Endodermal cell (in vitro differentiated cells): Measurements from ENCODE around the gene TMEM240. TPM values are rescaled to one million over a fixed set of nuclear protein-coding genes. Genes with fewer than 3 reads are reported as not detected.

ENCODE experiments used
- DNase-seq: peaks from one replicate; pipeline ENCODE4 v3.0.0-alpha.2; 2017
- H3K27ac ChIP-seq: 2 replicates; pipeline ENCODE4 v1.5.1; 2013; ENCODE audit warnings: mild to moderate bottlenecking, low read depth, low read length, moderate library complexity
- H3K27me3 ChIP-seq: 2 replicates; pipeline ENCODE4 v1.6.1; 2013; ENCODE audit warnings: mild to moderate bottlenecking, low read length, moderate library complexity; ENCODE audit not compliant: insufficient read depth, control insufficient read depth, poor library complexity, severe bottlenecking
- H3K36me3 ChIP-seq: 2 replicates; pipeline ENCODE4 v1.7.0; 2013; ENCODE audit warnings: mild to moderate bottlenecking, low read length, moderate library complexity; ENCODE audit not compliant: control insufficient read depth, insufficient read depth
- H3K4me1 ChIP-seq: one replicate; pipeline ENCODE4 v1.7.0; 2013; ENCODE audit warnings: low read length; ENCODE audit not compliant: control insufficient read depth, insufficient read depth
- H3K4me3 ChIP-seq: 2 replicates; pipeline ENCODE4 v1.5.1; 2013; ENCODE audit warnings: mild to moderate bottlenecking, low read length, moderate library complexity
- H3K9ac ChIP-seq: 2 replicates; pipeline ENCODE4 v1.6.1; 2013; ENCODE audit warnings: mild to moderate bottlenecking, low read length, moderate library complexity; ENCODE audit not compliant: poor library complexity, severe bottlenecking; ENCODE audit errors: extremely low read depth
- H3K9me3 ChIP-seq: 2 replicates; pipeline ENCODE4 v1.6.1; 2013; ENCODE audit warnings: mild to moderate bottlenecking, low read length, moderate library complexity; ENCODE audit not compliant: control insufficient read depth
- H3K27ac Mint-ChIP-seq: 2 replicates; pipeline ENCODE4 v1.8.0; 2020; ENCODE audit warnings: mixed read lengths
- H3K27me3 Mint-ChIP-seq: 2 replicates; pipeline ENCODE4 v1.8.0; 2021; ENCODE audit warnings: mild to moderate bottlenecking, mixed read lengths; ENCODE audit not compliant: insufficient read depth
- H3K36me3 Mint-ChIP-seq: 2 replicates; pipeline ENCODE4 v1.8.0; 2020; ENCODE audit warnings: low read depth, mixed read lengths
- H3K4me1 Mint-ChIP-seq: 2 replicates; pipeline ENCODE4 v1.8.0; 2020; ENCODE audit warnings: mixed read lengths
- H3K4me3 Mint-ChIP-seq: 2 replicates; pipeline ENCODE4 v1.8.0; 2020; ENCODE audit warnings: mild to moderate bottlenecking, moderate library complexity, mixed read lengths
- H3K9me3 Mint-ChIP-seq: 2 replicates; pipeline ENCODE4 v1.8.0; 2020; ENCODE audit warnings: mild to moderate bottlenecking, mixed read lengths
- WGBS, 2 experiments: methylation state at CpG; one replicate each; pipeline versions ENCODE4 v1.1.5 to v1.1.7; 2013; ENCODE audit warnings: missing lambda C conversion rate in 2 of 2, mixed read lengths in 1 of 2; ENCODE audit not compliant: insufficient coverage in 1 of 2, insufficient read length in 1 of 2; 5-methylcytosine and 5-hydroxymethylcytosine counted together
- total RNA-seq, 2 donors: library from RNA; stranded (reverse); fragmentation: NEBNext Ultra II Directional in 1 of 2; extraction: Animal tissue kit (Norgen Biotek cat#: 25700) in 1 of 2; gene quantifications; 2 replicates in 1 of 2; 3 replicates in 1 of 2; pipeline ENCODE4 v1.2.1, GENCODE V29; 2021
- TF ChIP-seq, protein P1 (sequence below): fragments of 200-600 bp; sonication (generic); conservative IDR thresholded peaks from 2 replicates; pipeline ENCODE4 v1.5.0; 2021; ENCODE audit warnings: antibody characterized with exemption, mild to moderate bottlenecking

TMEM240 gene
- total RNA-seq, 2 donors from 2014 or later = 6.4 to 6.9 TPM

DNA sequence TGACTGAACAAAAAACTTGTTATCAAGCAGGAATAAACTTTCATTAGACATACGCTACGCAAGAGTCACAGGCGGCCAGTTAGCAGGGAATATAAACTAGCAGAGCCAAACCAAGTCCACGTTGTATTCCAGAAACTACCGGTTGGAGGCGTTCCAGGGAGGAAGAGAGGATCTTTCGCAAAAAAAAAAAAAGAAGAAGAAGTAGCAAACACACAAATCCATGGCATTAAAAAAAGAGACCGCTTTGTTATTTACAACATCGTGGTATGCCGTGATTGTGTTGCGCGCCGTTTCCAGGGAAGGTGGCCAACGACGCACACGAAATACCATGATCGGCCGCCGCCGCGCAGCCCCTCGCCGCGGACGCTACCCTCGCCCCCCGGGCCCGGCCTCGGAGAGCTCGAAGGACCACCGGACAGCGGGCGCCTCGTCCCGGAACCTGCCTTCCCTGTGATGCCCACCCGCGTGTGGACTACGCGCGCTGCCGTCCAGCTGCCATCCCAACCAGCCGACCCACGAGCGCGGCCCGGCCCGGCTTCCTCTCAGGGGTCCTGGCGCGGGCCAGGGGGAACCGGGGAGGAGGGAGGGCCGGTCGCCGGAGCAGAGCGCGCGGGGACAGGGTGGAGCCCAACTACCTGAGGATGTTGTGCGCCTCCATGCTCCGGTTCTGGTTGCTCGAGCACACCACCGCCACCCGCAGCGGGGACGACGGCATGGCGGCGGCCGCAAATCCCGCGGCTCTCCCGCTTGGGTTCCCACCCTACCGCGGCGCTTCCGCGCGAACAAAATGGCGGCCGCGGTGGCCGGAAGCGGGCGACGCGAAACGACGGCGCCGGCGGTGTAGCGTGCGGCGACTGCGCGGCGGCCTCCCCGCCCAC, 33.7 kb upstream of the TMEM240 start:
- H3K9me3 Mint-ChIP-seq = no peaks in the 10 kb centered on the region
- TF ChIP-seq, protein P1, sequence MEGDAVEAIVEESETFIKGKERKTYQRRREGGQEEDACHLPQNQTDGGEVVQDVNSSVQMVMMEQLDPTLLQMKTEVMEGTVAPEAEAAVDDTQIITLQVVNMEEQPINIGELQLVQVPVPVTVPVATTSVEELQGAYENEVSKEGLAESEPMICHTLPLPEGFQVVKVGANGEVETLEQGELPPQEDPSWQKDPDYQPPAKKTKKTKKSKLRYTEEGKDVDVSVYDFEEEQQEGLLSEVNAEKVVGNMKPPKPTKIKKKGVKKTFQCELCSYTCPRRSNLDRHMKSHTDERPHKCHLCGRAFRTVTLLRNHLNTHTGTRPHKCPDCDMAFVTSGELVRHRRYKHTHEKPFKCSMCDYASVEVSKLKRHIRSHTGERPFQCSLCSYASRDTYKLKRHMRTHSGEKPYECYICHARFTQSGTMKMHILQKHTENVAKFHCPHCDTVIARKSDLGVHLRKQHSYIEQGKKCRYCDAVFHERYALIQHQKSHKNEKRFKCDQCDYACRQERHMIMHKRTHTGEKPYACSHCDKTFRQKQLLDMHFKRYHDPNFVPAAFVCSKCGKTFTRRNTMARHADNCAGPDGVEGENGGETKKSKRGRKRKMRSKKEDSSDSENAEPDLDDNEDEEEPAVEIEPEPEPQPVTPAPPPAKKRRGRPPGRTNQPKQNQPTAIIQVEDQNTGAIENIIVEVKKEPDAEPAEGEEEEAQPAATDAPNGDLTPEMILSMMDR = peak; percentile 65
- 0 to 2% methylated on average over 49 to 96 of the region's 96 CpGs for WGBS, 2 experiments
- peaks cover 9% of the 10 kb centered on the region for H3K4me1 Mint-ChIP-seq
- peak overlapping the region; percentile 96 for H3K4me3 Mint-ChIP-seq
- peaks cover 25% of the 10 kb centered on the region for H3K36me3 Mint-ChIP-seq
- Histone ChIP-seq H3K4me3 (peak overlapping the region; percentile 85), H3K9ac (peak overlapping the region; percentile 99), H3K9me3 (no peaks in the 10 kb centered on the region), H3K4me1 (no peaks in the 10 kb centered on the region), H3K27ac (peak overlapping the region; percentile 96), H3K27me3 (peaks cover 10% of the 10 kb centered on the region), H3K36me3 (peaks cover 23% of the 10 kb centered on the region)
- peak; percentile 86 for DNase-seq
- H3K27me3 Mint-ChIP-seq = peaks cover 14% of the 10 kb centered on the region
- H3K27ac Mint-ChIP-seq = peak overlapping the region; percentile 99

DNA sequence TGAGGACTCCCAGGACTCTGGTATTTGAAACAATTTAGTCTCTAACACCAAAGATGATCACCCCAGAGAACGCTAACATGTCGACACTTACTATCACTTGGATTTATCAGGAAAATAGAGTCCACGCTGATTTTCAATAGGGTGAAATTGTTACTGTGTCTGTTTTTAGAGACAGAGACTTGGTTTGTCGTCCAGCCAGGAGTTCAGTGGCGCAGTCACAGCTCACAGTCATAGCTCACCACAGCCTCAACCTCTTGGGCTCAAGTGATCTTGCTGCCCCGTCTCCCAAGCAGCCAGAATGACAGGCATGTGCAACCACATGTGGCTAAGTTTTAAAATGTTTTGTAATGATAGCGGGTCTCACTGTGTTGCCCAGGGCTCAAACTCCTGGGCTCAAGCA, 28.9 kb upstream of the TMEM240 start:
- Histone ChIP-seq H3K4me3 (no peak overlapping the region), H3K27ac (no peak overlapping the region), H3K9me3 (peaks cover 6% of the 10 kb centered on the region), H3K9ac (no peak overlapping the region), H3K27me3 (no peaks in the 10 kb centered on the region), H3K4me1 (no peaks in the 10 kb centered on the region), H3K36me3 (peaks cover 49% of the 10 kb centered on the region)
- TF ChIP-seq, protein P1 = no peak
- H3K9me3 Mint-ChIP-seq = peaks cover 1% of the 10 kb centered on the region
- H3K4me1 Mint-ChIP-seq = peaks cover 5% of the 10 kb centered on the region
- no peak for DNase-seq
- peaks cover 52% of the 10 kb centered on the region for H3K36me3 Mint-ChIP-seq
- no peaks in the 10 kb centered on the region for H3K27me3 Mint-ChIP-seq
- WGBS, 2 experiments = 97 to 100% methylated on average over 2 to 7 of the region's 7 CpGs
- H3K4me3 Mint-ChIP-seq = no peak overlapping the region
- H3K27ac Mint-ChIP-seq = no peak overlapping the region

DNA sequence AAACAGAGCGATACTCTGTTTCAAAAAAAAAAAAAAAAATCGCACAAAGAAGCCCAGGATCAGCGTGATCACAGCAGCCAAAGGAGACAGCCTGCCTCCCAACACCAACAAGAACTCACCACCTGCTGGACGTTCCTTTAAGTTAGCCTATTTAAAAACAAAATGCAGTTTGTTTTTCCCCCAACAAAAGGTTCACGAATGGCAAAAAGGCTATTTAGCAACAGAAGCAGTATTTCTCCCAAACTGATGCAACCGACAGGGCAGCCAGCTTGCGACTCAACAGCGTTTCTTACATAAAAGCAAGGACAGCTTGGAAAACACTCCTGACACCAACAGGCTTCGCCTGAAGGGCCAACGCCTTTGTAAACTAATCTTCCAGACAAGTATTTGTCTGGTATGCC, 27.5 kb upstream of the TMEM240 start:
- no peaks in the 10 kb centered on the region for H3K27me3 ChIP-seq
- Mint-ChIP-seq H3K27me3 (no peaks in the 10 kb centered on the region), H3K4me3 (no peak overlapping the region), H3K36me3 (peaks cover 59% of the 10 kb centered on the region), H3K9me3 (peaks cover 1% of the 10 kb centered on the region), H3K4me1 (no peaks in the 10 kb centered on the region), H3K27ac (peak overlapping the region; percentile 75)
- TF ChIP-seq, protein P1 = no peak
- no peak for DNase-seq
- H3K36me3 ChIP-seq = peaks cover 64% of the 10 kb centered on the region
- no peak overlapping the region for H3K4me3 ChIP-seq
- H3K27ac ChIP-seq = no peak overlapping the region
- 79 to 92% methylated on average over 7 to 10 of the region's 10 CpGs for WGBS, 2 experiments
- peaks cover 6% of the 10 kb centered on the region for H3K9me3 ChIP-seq
- no peaks in the 10 kb centered on the region for H3K4me1 ChIP-seq
- no peak overlapping the region for H3K9ac ChIP-seq
